ENCODE data around the gene AZU1. TPM values are rescaled to one million over a fixed set of nuclear protein-coding genes. Genes with fewer than 3 reads are reported as not detected.

Gene AZU1
- total RNA-seq, 1 experiment from 2014 or later, result 1.6 TPM

DNA sequence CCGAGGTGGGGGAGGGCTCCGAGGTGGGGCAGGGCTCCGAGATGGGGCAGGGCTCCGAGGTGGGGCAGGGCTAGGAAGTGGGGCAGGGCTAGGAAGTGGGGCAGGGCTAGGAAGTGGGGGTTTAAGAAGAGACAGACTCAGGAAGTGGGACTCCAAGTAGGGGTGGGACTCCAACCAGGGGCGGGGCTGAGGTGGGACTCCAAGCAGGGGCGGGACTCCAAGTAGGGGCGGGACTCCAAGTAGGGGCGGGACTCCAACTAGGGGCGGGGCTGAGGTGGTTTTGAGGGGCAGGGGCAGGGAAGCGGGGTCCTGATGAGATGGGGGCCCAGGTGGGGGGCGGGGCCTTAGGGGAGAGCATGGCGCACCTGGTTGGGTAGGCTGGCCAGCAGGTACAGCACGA, 45.4 kb downstream of the AZU1 start:
- Mint-ChIP-seq H3K36me3 (ENCODE audit: insufficient read depth in 1 of 3, low read depth in 3 of 3) (peaks cover 25 to 54% (median 39%) of the 10 kb centered on the region in 3 experiments), H3K4me3 (no peak overlapping the region), H3K9me3 (peaks cover 6 to 7% of the 10 kb centered on the region in 2 experiments), H3K4me1 (peaks cover 0 to 8% of the 10 kb centered on the region in 2 experiments; a peak in 2 of 4 replicates), H3K27ac (no peak overlapping the region), H3K27me3 (ENCODE audit: low read depth) (no peaks in the 10 kb centered on the region; the same call in 1 of the 2 replicates)
- no peaks in the 10 kb centered on the region for H4K20me1 ChIP-seq (ENCODE audit: control insufficient read depth, insufficient read depth, insufficient read length)
- H2BK12ac ChIP-seq (ENCODE audit: insufficient read length, low read depth, low read length), result no peak overlapping the region
- no peak overlapping the region for H4K5ac ChIP-seq (ENCODE audit: insufficient read length, low read depth, low read length)
- H3K56ac ChIP-seq (ENCODE audit: insufficient read length, low read depth, low read length), result no peak overlapping the region
- H3T11ph ChIP-seq (ENCODE audit: low read length), result no peak overlapping the region
- DNase-seq, result peak; percentile 87
- H3K27me3 ChIP-seq (ENCODE audit: insufficient read depth, low read length), result no peaks in the 10 kb centered on the region
- H3K27ac ChIP-seq (ENCODE audit: insufficient read length, low read depth, low read length), result no peak overlapping the region
- no peak overlapping the region for H2BK120ac ChIP-seq (ENCODE audit: low read depth, low read length, poor library complexity, severe bottlenecking)
- TF ChIP-seq, protein P1, sequence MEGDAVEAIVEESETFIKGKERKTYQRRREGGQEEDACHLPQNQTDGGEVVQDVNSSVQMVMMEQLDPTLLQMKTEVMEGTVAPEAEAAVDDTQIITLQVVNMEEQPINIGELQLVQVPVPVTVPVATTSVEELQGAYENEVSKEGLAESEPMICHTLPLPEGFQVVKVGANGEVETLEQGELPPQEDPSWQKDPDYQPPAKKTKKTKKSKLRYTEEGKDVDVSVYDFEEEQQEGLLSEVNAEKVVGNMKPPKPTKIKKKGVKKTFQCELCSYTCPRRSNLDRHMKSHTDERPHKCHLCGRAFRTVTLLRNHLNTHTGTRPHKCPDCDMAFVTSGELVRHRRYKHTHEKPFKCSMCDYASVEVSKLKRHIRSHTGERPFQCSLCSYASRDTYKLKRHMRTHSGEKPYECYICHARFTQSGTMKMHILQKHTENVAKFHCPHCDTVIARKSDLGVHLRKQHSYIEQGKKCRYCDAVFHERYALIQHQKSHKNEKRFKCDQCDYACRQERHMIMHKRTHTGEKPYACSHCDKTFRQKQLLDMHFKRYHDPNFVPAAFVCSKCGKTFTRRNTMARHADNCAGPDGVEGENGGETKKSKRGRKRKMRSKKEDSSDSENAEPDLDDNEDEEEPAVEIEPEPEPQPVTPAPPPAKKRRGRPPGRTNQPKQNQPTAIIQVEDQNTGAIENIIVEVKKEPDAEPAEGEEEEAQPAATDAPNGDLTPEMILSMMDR (conservative IDR thresholded peaks at IDR 0.05), result no peak
- no peak overlapping the region for H3K14ac ChIP-seq (ENCODE audit: insufficient read depth, low read length)
- H3K9me3 ChIP-seq (ENCODE audit: control insufficient read depth, low read depth, low read length), result no peaks in the 10 kb centered on the region
- no peak overlapping the region for H2BK5ac ChIP-seq (ENCODE audit: insufficient read length, low read length)
- H3K79me1 ChIP-seq (ENCODE audit: insufficient read depth, low read depth, low read length, poor library complexity, severe bottlenecking), result no peaks in the 10 kb centered on the region
- no peak overlapping the region for H3K4me2 ChIP-seq (ENCODE audit: insufficient read depth, insufficient read length, low read length)
- H2AFZ ChIP-seq (ENCODE audit: low read length), result no peak overlapping the region
- H3K23ac ChIP-seq (ENCODE audit: insufficient read length, low read depth, low read length), result no peak overlapping the region
- no peak overlapping the region for H2BK20ac ChIP-seq (ENCODE audit: low read depth, low read length, poor library complexity, severe bottlenecking)
- H3K9ac ChIP-seq (ENCODE audit: extremely low read depth, insufficient read length, low read length), result no peak overlapping the region
- no peak overlapping the region for H3K4ac ChIP-seq (ENCODE audit: low read depth, low read length)
- H3K79me2 ChIP-seq (ENCODE audit: insufficient read depth, low read length), result no peaks in the 10 kb centered on the region
- no CpG with 5 or more reads among the region's 13 CpGs for WGBS (ENCODE audit: extremely low coverage, insufficient read length, low lambda C conversion rate)
- no peaks in the 10 kb centered on the region for H3K4me1 ChIP-seq (ENCODE audit: insufficient read depth, low read length)
- no peak overlapping the region for H2BK15ac ChIP-seq (ENCODE audit: low read depth, low read length)
- no peak overlapping the region for H4K8ac ChIP-seq (replicated peaks; ENCODE audit: insufficient read length, low read depth, low read length)
- H2AK5ac ChIP-seq (ENCODE audit: insufficient read length, low read length), result no peak overlapping the region
- no peak overlapping the region for H4K91ac ChIP-seq (ENCODE audit: insufficient read length, low read depth, low read length)
- H3K18ac ChIP-seq (ENCODE audit: insufficient read length, low read depth, low read length), result no peak overlapping the region
- H3K23me2 ChIP-seq (ENCODE audit: insufficient read length, low read depth, low read length, poor library complexity, severe bottlenecking), result no peaks in the 10 kb centered on the region
